PFSK-1 (cell line): Measurements from ENCODE around the gene ATG4D.

ENCODE experiments used
- FOXP2 ChIP-seq: optimal IDR thresholded peaks from 2 replicates; pipeline ENCODE3; 2011; ENCODE audit warnings: borderline replicate concordance, control low read depth, inconsistent platforms; ENCODE audit not compliant: insufficient read depth; ENCODE audit errors: extremely low read length, extremely low read depth
- POLR2AphosphoS5 ChIP-seq: IDR thresholded peaks from 2 replicates; pipeline ENCODE4 v1.6.1; 2012; ENCODE audit warnings: low read depth, mild to moderate bottlenecking, control low read depth, low read length, moderate library complexity
- REST ChIP-seq, 2 experiments: IDR thresholded peaks; 2 replicates each; pipeline versions ENCODE4 v1.6.1 to v1.8.0; 2011 to 2012; ENCODE audit warnings: low read depth in 2 of 2, low read length in 2 of 2, control low read depth in 1 of 2, inconsistent platforms in 1 of 2, mild to moderate bottlenecking in 1 of 2, moderate library complexity in 1 of 2; ENCODE audit not compliant: insufficient read depth in 1 of 2
- SIN3A ChIP-seq: IDR thresholded peaks from 2 replicates; pipeline ENCODE4 v1.6.1; 2012; ENCODE audit warnings: mild to moderate bottlenecking, low read length, moderate library complexity, borderline replicate concordance; ENCODE audit not compliant: insufficient read depth
- TAF1 ChIP-seq: IDR thresholded peaks from 2 replicates; pipeline ENCODE4 v1.6.1; 2012; ENCODE audit warnings: low read length, control low read depth, borderline replicate concordance; ENCODE audit not compliant: insufficient read depth

GRCh38 chr19:10503002-10503789 lies 40.5 kb upstream of the ATG4D start, which contains the start of gene KEAP1:
- TF ChIP-seq POLR2AphosphoS5, result no peak
- no peak for TF ChIP-seq TAF1
- TF ChIP-seq SIN3A, result no peak
- no peak for TF ChIP-seq REST (IDR thresholded peaks at IDR 0.05; ENCODE audit: insufficient read depth in 1 of 2, low read depth in 2 of 2, low read length in 2 of 2)
- TF ChIP-seq FOXP2, result no peak
